ENCODE results near the gene HOXD8.

DNA sequence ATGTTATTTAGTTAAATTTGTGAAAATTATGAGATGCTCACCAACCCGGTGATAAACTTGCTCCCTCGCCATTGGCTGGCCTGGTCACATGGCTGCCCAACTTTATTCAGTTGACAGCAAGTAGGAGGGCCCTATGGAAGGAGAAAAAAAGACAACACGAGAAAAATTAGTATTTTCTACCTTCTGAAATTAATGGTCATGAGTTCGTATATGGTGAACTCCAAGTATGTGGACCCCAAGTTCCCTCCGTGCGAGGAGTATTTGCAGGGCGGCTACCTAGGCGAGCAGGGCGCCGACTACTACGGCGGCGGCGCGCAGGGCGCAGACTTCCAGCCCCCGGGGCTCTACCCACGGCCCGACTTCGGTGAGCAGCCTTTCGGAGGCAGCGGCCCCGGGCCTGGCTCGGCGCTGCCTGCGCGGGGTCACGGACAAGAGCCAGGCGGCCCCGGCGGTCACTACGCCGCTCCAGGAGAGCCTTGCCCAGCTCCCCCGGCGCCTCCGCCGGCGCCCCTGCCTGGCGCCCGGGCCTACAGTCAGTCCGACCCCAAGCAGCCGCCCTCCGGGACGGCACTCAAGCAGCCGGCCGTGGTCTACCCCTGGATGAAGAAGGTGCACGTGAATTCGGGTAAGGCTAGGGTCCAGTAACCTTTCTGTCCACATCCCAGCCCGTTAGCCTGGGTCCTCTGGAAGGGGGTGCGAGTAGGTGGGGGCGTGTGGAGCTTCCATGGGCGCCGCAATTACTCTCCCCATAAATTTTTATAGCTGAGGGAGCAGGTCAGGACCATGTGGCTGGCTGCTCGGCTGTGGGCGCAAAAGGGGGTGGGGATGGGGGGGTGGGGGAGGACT, 22.2 kb downstream of the HOXD8 start, which contains the start of gene HOXD4:
- TF ChIP-seq EZH2phosphoT487 (IDR thresholded peaks at IDR 0.05): peak; percentile 93
- TF ChIP-seq, protein P1, sequence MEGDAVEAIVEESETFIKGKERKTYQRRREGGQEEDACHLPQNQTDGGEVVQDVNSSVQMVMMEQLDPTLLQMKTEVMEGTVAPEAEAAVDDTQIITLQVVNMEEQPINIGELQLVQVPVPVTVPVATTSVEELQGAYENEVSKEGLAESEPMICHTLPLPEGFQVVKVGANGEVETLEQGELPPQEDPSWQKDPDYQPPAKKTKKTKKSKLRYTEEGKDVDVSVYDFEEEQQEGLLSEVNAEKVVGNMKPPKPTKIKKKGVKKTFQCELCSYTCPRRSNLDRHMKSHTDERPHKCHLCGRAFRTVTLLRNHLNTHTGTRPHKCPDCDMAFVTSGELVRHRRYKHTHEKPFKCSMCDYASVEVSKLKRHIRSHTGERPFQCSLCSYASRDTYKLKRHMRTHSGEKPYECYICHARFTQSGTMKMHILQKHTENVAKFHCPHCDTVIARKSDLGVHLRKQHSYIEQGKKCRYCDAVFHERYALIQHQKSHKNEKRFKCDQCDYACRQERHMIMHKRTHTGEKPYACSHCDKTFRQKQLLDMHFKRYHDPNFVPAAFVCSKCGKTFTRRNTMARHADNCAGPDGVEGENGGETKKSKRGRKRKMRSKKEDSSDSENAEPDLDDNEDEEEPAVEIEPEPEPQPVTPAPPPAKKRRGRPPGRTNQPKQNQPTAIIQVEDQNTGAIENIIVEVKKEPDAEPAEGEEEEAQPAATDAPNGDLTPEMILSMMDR (IDR thresholded peaks at IDR 0.05): no peak
- TF ChIP-seq EZH2 (IDR thresholded peaks at IDR 0.05): peak; percentile 99

Data from neural progenitor cell (in vitro differentiated cells).